Retina (tissue), 1 donor: ENCODE measurements around the gene OXGR1.
"Not testable (repeated sequence)": the region's sequence is repeated elsewhere in the genome, so short reads cannot be mapped to it uniquely, and the experiment has no call there.

Experiments
- DNase-seq: peaks from one replicate; pipeline ENCODE4 v3.0.0-alpha.2; 2016

The OXGR1 gene

DNA sequence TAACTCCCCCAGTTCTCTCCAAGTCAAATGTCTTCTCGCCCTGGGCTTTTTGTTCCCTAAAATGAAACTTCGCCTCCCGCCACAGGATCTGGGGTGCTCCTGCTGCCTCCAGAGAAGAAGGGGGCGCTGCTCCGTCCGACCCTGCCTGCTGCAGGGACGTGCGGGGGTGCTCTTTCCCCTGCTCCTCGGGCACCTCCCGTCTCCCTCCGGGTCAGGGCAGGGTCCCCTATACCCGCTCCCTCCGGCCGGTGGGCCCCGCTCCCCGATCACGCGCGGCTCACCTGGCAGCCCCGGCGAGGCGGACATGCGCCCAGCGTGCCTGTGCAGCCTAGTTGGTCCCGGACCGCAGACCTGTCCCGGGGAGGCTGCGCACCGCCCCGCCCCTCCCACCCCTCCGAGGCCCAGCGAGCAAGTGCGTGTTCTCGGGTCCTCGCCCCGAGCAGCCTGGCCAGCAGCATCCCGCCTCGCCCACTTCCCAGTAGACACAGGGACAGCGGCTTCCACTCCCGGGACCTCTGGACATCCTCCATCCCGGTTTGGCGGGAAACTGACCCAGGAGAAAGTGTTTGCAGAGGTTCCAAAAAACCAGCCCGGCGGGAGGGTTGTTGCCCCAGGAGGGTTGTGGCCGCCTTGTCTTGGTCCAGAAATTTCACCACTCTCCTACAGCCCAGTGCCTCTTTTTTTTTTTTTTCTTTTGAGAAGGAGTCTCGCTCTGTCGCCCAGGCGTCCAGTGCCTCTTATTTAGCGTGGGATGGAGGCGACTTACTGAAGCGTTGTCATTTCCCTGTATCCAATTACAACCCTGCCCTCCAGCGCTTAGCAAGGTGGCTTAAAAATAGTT lies at the start of gene OXGR1:
TSS of gene OXGR1 (minus strand) at position 460 of the 841 bp plus-strand sequence. CDS start 6,717 bp downstream, outside the sequence.
- DNase-seq, result peak; percentile 62

- DNase-seq, result no peak
Observed at GRCh38 chr13:97043302-97043701, 49.0 kb upstream of the OXGR1 start.

DNA sequence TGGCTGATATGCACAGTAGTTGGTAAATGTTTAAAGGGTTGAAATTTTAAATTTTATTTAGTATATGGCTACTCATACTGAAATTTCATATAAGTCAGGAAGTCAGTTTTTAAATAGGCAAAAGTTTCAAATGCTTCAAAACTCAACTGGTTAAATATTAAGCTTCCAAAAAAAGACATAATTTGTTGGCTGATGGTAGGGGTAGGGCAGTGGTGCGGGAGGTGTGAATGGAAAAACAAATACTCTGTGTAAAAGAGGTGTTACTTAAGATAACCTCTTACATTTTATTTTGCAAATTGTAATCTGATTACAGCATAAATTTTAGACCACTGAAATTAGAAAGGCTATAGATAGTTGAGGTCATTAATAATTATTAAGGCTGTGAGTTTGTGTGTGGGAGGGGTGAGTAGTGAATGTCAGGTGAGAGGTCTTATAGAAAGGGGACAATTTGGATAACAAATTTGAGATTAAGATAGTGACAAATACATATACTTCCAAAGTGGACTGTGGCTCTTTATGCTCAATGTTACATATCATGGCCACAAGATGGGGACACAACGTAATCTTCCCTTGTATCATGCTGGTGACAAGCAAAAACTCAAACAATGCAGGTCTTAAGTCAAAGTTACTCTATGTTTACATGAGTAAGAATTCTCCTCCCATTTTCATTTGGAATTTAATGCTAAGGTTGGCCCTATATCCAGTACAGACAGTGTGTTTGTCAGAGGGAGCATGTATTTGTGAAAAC lies 36.6 kb upstream of the OXGR1 start:
- DNase-seq, result no peak

GRCh38 chr13:97028441-97029299 lies 34.4 kb upstream of the OXGR1 start:
- peak; percentile 65 for DNase-seq

DNA sequence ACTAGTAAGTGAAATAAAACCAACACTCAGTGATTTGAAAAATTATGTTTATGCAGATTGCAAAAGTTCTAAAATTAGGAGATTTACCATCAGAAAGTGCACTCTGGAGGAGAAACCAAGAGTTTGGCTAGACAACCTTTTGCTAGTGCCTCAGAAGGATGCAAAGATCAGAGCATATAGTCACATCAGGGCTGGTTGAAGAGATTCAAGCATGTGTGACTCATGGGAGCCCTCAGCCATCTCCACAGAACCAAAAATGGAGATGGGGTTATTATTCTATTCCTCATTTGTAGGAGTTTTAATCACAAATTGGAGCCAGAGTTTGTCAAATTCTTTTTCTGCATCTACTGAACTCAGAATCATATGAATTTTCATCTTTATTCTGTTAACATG lies 32.9 kb upstream of the OXGR1 start:
- DNase-seq, result no peak

DNA sequence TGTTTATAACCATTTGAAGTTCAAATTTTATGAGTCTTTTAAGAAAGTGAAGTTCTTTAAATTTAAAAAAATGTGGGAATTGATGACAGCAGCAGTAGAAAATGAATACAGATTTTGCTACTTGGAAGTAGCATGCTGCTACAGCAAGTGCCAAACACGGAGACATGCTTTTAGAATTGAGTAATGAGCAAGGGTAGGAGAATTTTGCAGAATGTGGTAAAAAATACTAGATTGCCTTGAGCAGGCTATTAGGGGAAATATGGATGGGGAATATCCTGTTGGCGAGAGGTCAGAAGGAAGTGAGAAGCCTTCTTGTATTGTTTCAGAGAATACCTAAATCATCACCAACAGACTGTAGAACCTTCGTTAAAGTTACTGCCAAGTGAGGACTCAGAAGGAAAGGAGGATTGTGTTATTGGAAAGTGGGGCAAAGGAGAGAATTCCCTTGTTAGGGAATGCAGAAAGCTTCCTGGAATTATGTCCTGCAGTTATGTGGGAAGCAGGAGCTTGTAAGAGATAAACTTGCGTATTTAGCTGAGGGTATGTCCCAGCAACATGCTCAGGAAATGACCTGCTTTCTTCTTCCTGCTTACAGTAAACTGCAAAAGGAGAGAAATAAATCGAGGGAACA lies 32.4 kb upstream of the OXGR1 start:
- no peak for DNase-seq

GRCh38 chr13:97023812-97024211 lies 29.5 kb upstream of the OXGR1 start:
- not testable (repeated sequence) for DNase-seq

DNA sequence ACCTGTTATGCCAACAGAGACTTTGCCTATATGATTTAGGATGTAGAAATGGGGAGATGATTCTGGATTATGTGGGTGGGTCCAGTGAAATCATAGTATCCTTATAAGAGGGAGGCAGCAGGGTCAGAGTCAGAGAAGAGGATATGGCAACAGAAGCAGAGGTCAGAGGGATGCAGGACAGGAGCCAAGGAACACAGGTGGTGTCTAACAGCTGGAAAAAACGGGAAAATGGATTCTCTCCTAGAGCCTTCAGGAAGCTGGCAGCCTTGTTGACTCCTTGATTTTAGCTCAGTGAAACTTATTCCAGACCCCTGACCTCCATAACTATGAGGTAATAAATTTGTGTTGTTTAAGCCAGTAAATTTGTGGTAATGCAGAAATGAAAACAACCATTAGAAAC lies 28.8 kb upstream of the OXGR1 start:
- no peak for DNase-seq

GRCh38 chr13:97021241-97021640 lies 27.0 kb upstream of the OXGR1 start:
- no peak for DNase-seq

- DNase-seq, result no peak
Observed at GRCh38 chr13:97020689-97021240, 26.5 kb upstream of the OXGR1 start.

GRCh38 chr13:97020194-97020593 lies 25.9 kb upstream of the OXGR1 start:
- DNase-seq, result no peak

DNA sequence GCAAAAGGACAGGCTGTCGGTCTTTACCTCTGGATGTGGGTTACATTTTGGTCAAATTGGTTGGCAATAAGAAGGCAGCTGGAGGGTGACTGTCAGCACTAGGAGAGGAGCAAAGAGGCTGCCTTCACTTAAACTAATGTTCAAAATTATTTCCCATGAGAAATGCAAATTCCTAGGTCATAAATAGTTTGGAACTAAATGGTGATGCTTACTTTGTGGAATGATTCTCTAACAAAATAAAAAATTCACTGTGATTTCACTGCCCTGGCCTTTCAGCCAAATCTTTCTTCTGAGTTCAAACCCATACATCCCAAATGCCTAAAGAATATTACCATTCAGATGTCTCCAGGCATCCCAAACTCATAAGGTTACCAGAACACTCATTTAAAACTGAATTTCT lies 25.0 kb upstream of the OXGR1 start:
- DNase-seq, result no peak

GRCh38 chr13:97018029-97018819 lies 23.9 kb upstream of the OXGR1 start:
- DNase-seq, result peak; percentile 68

DNA sequence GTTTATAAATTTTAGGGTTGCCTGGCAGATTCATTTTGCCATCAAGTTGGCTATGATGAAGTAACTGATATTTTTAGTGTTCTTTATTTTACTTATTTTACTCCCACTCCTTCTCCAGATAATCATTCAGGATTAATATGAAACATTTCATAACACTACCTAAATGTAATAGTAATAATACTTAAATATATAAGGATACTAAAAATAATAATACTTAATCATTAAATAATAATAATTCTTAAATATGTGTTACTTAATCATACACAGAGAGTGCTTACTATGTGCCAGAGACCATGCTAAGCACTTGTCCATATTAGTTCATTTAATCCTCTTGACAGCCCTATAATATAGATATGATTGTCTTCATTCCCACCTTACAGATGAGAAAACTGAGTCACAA lies 23.0 kb upstream of the OXGR1 start:
- no peak for DNase-seq

DNA sequence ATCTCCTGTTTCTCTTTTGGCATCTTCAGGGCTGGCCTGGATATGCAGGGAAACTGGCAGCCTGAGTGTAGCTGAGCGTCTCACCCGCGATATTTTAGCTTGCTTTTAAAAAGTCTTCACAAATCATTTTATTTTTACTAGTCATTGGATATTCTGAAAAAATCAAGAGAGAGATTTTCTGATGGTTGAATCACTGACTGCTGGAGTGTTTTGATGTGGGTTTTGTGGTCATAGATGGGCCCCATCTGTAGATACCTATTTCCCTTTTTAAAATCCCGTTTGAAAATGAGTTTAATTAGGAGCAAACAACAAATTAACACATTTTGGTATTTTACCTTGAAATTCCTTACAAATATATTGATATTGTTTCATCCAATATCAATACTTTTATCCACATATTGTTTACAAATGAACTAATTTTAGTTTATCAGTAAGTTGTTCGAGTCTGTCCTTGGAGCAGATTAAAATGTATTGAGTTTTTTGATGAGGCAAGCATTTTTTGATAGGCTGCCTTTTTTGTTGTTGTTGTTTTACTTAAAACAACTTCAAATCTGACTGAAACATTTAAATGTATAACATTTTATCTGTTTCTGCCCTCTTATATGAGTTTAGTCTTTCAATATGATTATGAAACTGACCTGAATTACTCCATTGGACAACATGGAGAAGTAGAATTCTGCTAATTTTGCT lies 21.5 kb upstream of the OXGR1 start:
- no peak for DNase-seq

DNA sequence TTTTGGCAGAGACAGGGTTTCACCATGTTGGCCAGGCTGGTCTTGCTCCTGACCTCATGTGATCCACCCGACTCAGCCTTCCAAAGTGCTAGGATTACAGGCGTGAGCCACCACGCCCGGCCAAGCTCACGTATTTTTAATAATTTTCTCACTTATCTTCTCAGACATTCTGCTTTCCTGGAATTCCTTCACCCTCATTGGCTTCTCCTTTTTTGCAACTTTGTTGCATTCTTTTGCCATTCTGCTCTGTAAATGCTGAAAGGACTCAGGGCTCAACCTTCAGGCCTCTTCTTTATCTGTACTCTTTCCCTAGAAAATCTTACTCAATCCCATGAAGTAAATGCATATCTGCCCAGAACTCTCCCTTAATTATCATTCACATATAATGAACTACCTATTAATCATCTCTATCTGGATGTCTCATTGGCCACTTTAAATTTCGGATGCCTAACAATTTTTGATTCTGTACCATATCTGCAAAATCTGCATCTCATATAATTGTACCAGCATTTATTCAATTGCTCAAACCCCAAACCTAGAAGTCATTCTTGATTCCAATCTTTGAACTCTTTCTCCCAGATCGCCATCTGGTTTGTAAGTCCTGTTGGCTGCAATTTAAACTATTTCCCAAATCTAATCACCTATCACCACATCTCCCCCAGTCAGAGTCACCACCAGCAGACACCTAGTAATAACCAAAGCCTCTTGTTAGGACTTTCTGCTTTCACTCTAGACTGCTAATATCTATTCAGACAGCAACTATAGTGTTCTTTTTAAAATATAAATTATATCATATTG lies 18.2 kb upstream of the OXGR1 start:
- DNase-seq, result no peak

DNA sequence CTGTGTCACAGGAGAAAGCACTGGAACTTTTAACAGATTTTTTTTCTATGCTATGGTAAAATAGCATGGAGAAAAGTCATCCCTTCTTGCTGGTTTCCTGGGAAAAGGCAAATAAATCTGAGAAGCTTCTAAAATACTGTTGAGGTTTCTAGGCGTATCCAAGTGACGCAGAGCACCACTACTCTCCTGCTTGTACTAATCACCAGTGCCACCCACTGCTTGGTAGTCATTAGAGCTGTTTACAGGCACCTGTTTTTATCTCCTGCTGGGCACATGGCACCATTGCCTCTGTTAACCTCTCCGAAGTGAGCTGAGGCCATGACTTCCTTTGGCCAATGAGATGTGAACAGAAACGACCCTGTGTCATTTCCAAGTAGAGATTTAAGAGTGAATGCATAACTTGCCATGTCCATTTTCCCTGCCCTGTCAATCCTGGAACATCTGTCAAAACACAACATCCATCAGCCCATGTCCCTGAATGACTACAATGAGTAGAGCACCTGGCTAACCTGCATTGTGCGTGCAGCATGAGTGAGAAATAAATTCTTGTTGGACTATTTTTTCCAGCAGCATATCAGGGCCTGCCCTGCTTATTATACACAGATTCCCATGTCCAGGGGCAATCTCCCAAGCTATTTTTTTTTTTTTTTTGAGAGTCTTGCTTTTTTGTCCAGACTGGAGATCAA lies 17.3 kb upstream of the OXGR1 start:
- no peak for DNase-seq

DNA sequence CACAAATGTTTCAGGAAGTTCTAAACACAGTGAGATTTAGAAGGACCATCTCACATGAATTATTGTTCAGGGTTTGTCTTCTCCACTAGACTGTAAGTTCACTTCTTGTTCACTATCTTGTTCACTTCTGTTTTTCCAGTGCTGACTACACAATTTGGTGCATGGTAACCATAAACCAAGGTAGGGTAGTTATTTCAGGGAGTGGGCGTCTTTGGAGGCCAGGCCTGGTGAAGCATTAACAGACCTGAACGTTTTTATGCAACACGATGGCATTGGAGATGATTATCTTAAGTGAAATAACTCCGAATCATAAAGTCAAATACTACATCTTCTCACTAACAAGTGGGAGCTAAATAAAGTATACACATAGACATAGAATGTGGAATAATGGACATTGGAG lies 14.4 kb upstream of the OXGR1 start:
- no peak for DNase-seq

GRCh38 chr13:97005625-97006262 lies 11.5 kb upstream of the OXGR1 start:
- no peak for DNase-seq
